ENCODE data around the gene SSX5.
"Not testable (repeated sequence)": the region's sequence is repeated elsewhere in the genome, so short reads cannot be mapped to it uniquely, and the experiment has no call there.

DNA sequence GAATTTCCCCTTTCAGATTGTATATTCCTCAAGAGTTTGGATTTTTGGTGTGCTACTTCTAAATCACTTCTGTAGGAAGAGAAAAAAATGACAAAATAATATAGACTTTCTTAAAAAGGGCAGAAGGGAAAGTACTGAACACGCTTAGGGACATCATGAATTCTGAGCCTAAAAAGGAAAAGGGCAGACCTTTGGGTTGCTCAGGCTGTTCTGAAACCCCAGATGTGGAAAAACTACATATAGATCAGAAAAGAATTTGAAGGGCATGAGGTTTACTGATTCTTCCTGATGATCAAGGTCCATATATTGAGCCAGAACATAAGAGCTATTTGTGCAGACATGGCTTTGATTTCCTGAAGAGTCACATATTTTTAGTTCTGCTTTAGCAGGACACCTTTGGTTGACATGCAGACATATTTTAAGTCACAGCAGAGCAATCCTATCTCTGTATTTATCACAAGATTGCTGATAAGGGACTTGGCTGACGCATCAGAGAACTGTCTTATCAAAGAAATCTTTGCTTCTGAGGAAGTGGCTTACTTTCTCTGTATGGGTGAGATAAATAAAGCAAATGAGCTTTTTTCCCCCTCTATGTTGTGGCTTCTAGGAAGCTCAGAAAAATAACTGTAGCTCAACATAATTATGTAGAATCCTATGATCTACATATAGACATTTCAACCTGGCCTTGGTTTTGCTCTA is 54.6 kb downstream of the SSX5 start:
- TF ChIP-seq, protein P1, sequence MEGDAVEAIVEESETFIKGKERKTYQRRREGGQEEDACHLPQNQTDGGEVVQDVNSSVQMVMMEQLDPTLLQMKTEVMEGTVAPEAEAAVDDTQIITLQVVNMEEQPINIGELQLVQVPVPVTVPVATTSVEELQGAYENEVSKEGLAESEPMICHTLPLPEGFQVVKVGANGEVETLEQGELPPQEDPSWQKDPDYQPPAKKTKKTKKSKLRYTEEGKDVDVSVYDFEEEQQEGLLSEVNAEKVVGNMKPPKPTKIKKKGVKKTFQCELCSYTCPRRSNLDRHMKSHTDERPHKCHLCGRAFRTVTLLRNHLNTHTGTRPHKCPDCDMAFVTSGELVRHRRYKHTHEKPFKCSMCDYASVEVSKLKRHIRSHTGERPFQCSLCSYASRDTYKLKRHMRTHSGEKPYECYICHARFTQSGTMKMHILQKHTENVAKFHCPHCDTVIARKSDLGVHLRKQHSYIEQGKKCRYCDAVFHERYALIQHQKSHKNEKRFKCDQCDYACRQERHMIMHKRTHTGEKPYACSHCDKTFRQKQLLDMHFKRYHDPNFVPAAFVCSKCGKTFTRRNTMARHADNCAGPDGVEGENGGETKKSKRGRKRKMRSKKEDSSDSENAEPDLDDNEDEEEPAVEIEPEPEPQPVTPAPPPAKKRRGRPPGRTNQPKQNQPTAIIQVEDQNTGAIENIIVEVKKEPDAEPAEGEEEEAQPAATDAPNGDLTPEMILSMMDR (IDR thresholded peaks at IDR 0.05; ENCODE audit: poor library complexity) = not testable (repeated sequence)
- TF ChIP-seq EZH2 (IDR thresholded peaks at IDR 0.05; ENCODE audit: borderline replicate concordance) = not testable (repeated sequence)
